OCI-LY7 (cell line): ENCODE data around the gene PTH. TPM values are rescaled to one million over a fixed set of nuclear protein-coding genes. Genes with fewer than 3 reads are reported as not detected.

Source experiments
- Bru-seq: library from RNA; stranded (reverse); fragments of 400-500 nt; gene quantifications from one replicate; lab custom pipeline; 2021; lab: Mats Ljungman, UMichigan
- BruChase-seq, 2 experiments: library from RNA; stranded (reverse); fragments of 400-500 nt; gene quantifications; one replicate each; lab custom pipeline; 2021; lab: Mats Ljungman, UMichigan
- BruUV-seq: library from RNA; stranded (reverse); fragments of 400-500 nt; replicated peaks from 2 replicates; lab custom pipeline; 2021; lab: Mats Ljungman, UMichigan
- CTCF ChIA-PET: fragments of 300-600 bp; sonication (Branson Sonifier 250); formaldehyde crosslinking; loops from one replicate; lab custom pipeline; 2022; ENCODE audit warnings: antibody characterized with exemption; ENCODE audit not compliant: unreplicated experiment; lab: Charles Lee
- POLR2A ChIA-PET: fragments of 300-600 bp; sonication (Branson Sonifier 250); formaldehyde crosslinking; loops from one replicate; lab custom pipeline; 2022; ENCODE audit warnings: antibody characterized with exemption; lab: Charles Lee
- DNase-seq: peaks from one replicate; pipeline ENCODE4 v3.0.0-alpha.2; 2015; ENCODE audit warnings: low spot score
- H2AFZ ChIP-seq: fragments of 200-600 bp; sonication (generic), shearing (Covaris generic); 2 replicates; pipeline ENCODE4 v1.6.1; 2014; ENCODE audit warnings: mild to moderate bottlenecking, antibody characterized with exemption, low read length, moderate library complexity
- H3K27ac ChIP-seq: fragments of 200-600 bp; sonication (generic); 2 replicates; pipeline ENCODE4 v1.5.1; 2014; ENCODE audit warnings: mixed run types, low read depth, mild to moderate bottlenecking, moderate library complexity, low read length, inconsistent platforms; ENCODE audit not compliant: poor library complexity, severe bottlenecking
- H3K36me3 ChIP-seq: fragments of 200-600 bp; sonication (generic); 2 replicates; pipeline ENCODE4 v1.6.1; 2014; ENCODE audit warnings: mild to moderate bottlenecking, antibody characterized with exemption, low read length, moderate library complexity, mixed read lengths; ENCODE audit not compliant: insufficient read depth
- H3K4me1 ChIP-seq: fragments of 200-600 bp; sonication (generic); 2 replicates; pipeline ENCODE4 v1.5.1; 2014; ENCODE audit warnings: mild to moderate bottlenecking, low read length; ENCODE audit not compliant: insufficient read depth, poor library complexity, severe bottlenecking
- H3K4me2 ChIP-seq: fragments of 200-600 bp; sonication (generic); 2 replicates; pipeline ENCODE4 v1.6.1; 2014; ENCODE audit warnings: mild to moderate bottlenecking, low read length
- H3K4me3 ChIP-seq: fragments of 200-600 bp; sonication (generic); 2 replicates; pipeline ENCODE4 v1.5.1; 2014; ENCODE audit warnings: mild to moderate bottlenecking, low read depth, low read length; ENCODE audit not compliant: poor library complexity, severe bottlenecking
- H3K79me2 ChIP-seq: fragments of 200-600 bp; sonication (generic); 2 replicates; pipeline ENCODE4 v1.6.1; 2016; ENCODE audit warnings: low read depth, mild to moderate bottlenecking, low read length, moderate library complexity, mixed read lengths; ENCODE audit not compliant: insufficient read depth
- H3K9me2 ChIP-seq: fragments of 200-600 bp; sonication (generic); 2 replicates; pipeline ENCODE4 v1.6.1; 2016; ENCODE audit warnings: mild to moderate bottlenecking, low read length, mixed read lengths; ENCODE audit not compliant: insufficient read depth
- H3K9me3 ChIP-seq: fragments of 200-600 bp; sonication (generic); 2 replicates; pipeline ENCODE4 v1.6.1; 2014; ENCODE audit warnings: mild to moderate bottlenecking, mixed run types, low read length, mixed read lengths
- H4K20me1 ChIP-seq: fragments of 200-600 bp; sonication (generic); 2 replicates; pipeline ENCODE4 v1.6.1; 2014; ENCODE audit warnings: mild to moderate bottlenecking, antibody characterized with exemption, low read length, moderate library complexity, mixed read lengths; ENCODE audit not compliant: insufficient read depth
- CTCF ChIP-seq: fragments of 200-600 bp; sonication (generic); conservative IDR thresholded peaks from 2 replicates; pipeline ENCODE4 v1.5.1; 2014; ENCODE audit warnings: mild to moderate bottlenecking, antibody characterized with exemption, low read length, moderate library complexity, mixed read lengths
- EZH2phosphoT487 ChIP-seq: fragments of 200-600 bp; sonication (generic); IDR thresholded peaks from 2 replicates; pipeline ENCODE4 v1.6.1; 2018; ENCODE audit warnings: low read depth, borderline replicate concordance, mild to moderate bottlenecking, mixed run types, antibody characterized with exemption, low read length, moderate library complexity, mixed read lengths
- intact Hi-C: fragments of 100-400 bp; cut with micrococcal nuclease; formaldehyde crosslinking; loops from one replicate; pipeline ENCODE4 v1.10.0; 2022; ENCODE audit not compliant: unreplicated experiment
- long read RNA-seq: library from polyadenylated mRNA; stranded (forward); transcript quantifications from one replicate; pipeline ENCODE4 v2.0.0, GENCODE V29; 2022
- total RNA-seq, 2 experiments: library from RNA; depleted of rRNA in 1 of 2; stranded (reverse); fragments of >200 nt in 1 of 2; shearing (Covaris generic) in 1 of 2; gene quantifications; 2 replicates each; pipeline ENCODE4 v1.2.3, GENCODE V29; 2014 to 2022

Gene PTH
- total RNA-seq (2014; rRNA removed; shearing (Covaris generic)) (not detected in 2 replicates), total RNA-seq (2022) (not detected in 2 replicates), Bru-seq, nascent RNA (not detected), BruChase-seq, experiment 1, labeled RNA remaining after a 6-hour chase (not detected), BruChase-seq, experiment 2, labeled RNA remaining after a 2-hour chase (not detected)
- long read RNA-seq = 0 reads

- BruUV-seq = no TSS peak
Observed at GRCh38 chr11:13495929-13496328, at the start of gene PTH. Gene PTH (minus strand): TSS chr11:13495997. CDS start chr11:13492855, 3,142 bp downstream.

GRCh38 chr11:13538044-13538443 is 42.2 kb upstream of the PTH start:
- ChIA-PET CTCF (no interaction called here), POLR2A (no interaction called here)
- Histone ChIP-seq H3K36me3 (no peaks in the 10 kb centered on the region), H4K20me1 (no peaks in the 10 kb centered on the region), H3K9me2 (no peaks in the 10 kb centered on the region), H3K79me2 (no peaks in the 10 kb centered on the region), H3K27ac (no peak overlapping the region), H2AFZ (no peak overlapping the region), H3K9me3 (no peaks in the 10 kb centered on the region; the same call in 1 of the 2 replicates), H3K4me3 (no peak overlapping the region), H3K4me2 (no peak overlapping the region), H3K4me1 (no peaks in the 10 kb centered on the region)
- BruUV-seq = no TSS peak
- intact Hi-C loops = no loop called here
- no peak for TF ChIP-seq CTCF
- no peak for TF ChIP-seq EZH2phosphoT487
- no peak for DNase-seq

More at GRCh38 chr11:13495929-13496328, at the start of gene PTH:
- Histone ChIP-seq H4K20me1 (no peaks in the 10 kb centered on the region), H3K4me3 (no peak within 1 kb of the TSS), H3K4me1 (no peaks in the 10 kb centered on the region), H3K9me3 (no peaks in the 10 kb centered on the region), H3K36me3 (no peaks in the 10 kb centered on the region), H3K27ac (no peak within 1 kb of the TSS), H3K4me2 (no peak within 1 kb of the TSS), H3K9me2 (no peaks in the 10 kb centered on the region), H3K79me2 (no peaks in the 10 kb centered on the region), H2AFZ (no peak within 1 kb of the TSS)
- ChIA-PET CTCF (no interaction called here), POLR2A (no interaction called here)
- no peak for DNase-seq
- intact Hi-C loops = no loop called here
- TF ChIP-seq EZH2phosphoT487 = no peak
- TF ChIP-seq CTCF = no peak

GRCh38 chr11:13535819-13536218 is 40.0 kb upstream of the PTH start:
- Histone ChIP-seq H2AFZ (no peak overlapping the region), H3K36me3 (no peaks in the 10 kb centered on the region), H3K27ac (no peak overlapping the region), H3K4me2 (no peak overlapping the region), H3K4me3 (no peak overlapping the region), H3K9me3 (no peaks in the 10 kb centered on the region; the same call in 1 of the 2 replicates), H3K4me1 (no peaks in the 10 kb centered on the region), H3K79me2 (no peaks in the 10 kb centered on the region), H3K9me2 (no peaks in the 10 kb centered on the region), H4K20me1 (no peaks in the 10 kb centered on the region)
- CTCF ChIA-PET = no interaction called here
- peak; percentile 11 for DNase-seq
- intact Hi-C loops = no loop called here
- TF ChIP-seq CTCF (peak; percentile 40; the same call in 1 of the 2 replicates), EZH2phosphoT487 (no peak)
- POLR2A ChIA-PET = interaction anchor here (0.7 kb wide), 1 partner anchor 411 kb away, joined by 3 read pairs; no protein-coding TSS in a partner anchor
- no TSS peak for BruUV-seq
